Neural crest cell (in vitro differentiated cells): Measurements from ENCODE around the gene GALNTL6. TPM values are rescaled to one million over a fixed set of nuclear protein-coding genes. Genes with fewer than 3 reads are reported as not detected.

ENCODE experiments used
- DNase-seq: peaks from one replicate; pipeline ENCODE4 v3.0.0; 2021; ENCODE audit warnings: low read depth, mixed read lengths, low spot score
- H3K27ac Mint-ChIP-seq: one replicate; pipeline ENCODE4 v1.8.0; 2021; ENCODE audit warnings: mild to moderate bottlenecking, mixed read lengths; ENCODE audit not compliant: unreplicated experiment
- H3K27me3 Mint-ChIP-seq: 2 replicates; pipeline ENCODE4 v1.8.0; 2021; ENCODE audit warnings: low read depth, mild to moderate bottlenecking, mixed read lengths
- H3K36me3 Mint-ChIP-seq: 2 replicates; pipeline ENCODE4 v1.8.0; 2021; ENCODE audit warnings: low read depth, mild to moderate bottlenecking, mixed read lengths
- H3K4me1 Mint-ChIP-seq: 2 replicates; pipeline ENCODE4 v1.8.0; 2021; ENCODE audit warnings: mixed read lengths
- H3K4me3 Mint-ChIP-seq: one replicate; pipeline ENCODE4 v1.8.0; 2021; ENCODE audit warnings: mild to moderate bottlenecking, mixed read lengths
- H3K9me3 Mint-ChIP-seq: 2 replicates; pipeline ENCODE4 v1.8.0; 2021; ENCODE audit warnings: mixed read lengths
- CTCF ChIP-seq: fragments of 200-600 bp; sonication (generic); conservative IDR thresholded peaks from 2 replicates; pipeline ENCODE4 v1.5.0; 2021; ENCODE audit warnings: antibody characterized with exemption, mild to moderate bottlenecking
- total RNA-seq: library from RNA; stranded (reverse); gene quantifications from 2 replicates; pipeline ENCODE4 v1.2.1, GENCODE V29; 2021

Gene GALNTL6
- total RNA-seq, 1 donor from 2014 or later: 0.07 TPM

- H3K4me3 Mint-ChIP-seq: no peak overlapping the region
- no peak for DNase-seq
- H3K9me3 Mint-ChIP-seq: no peaks in the 10 kb centered on the region
- H3K4me1 Mint-ChIP-seq: peaks cover 10% of the 10 kb centered on the region
- no peak overlapping the region for H3K27ac Mint-ChIP-seq
- H3K36me3 Mint-ChIP-seq: no peaks in the 10 kb centered on the region
- no peaks in the 10 kb centered on the region for H3K27me3 Mint-ChIP-seq
- no peak for TF ChIP-seq CTCF
Observed at GRCh38 chr4:173046818-173047217, 1233.6 kb downstream of the GALNTL6 start.

GRCh38 chr4:173051232-173051631, 1238.0 kb downstream of the GALNTL6 start:
- H3K36me3 Mint-ChIP-seq: no peaks in the 10 kb centered on the region
- H3K9me3 Mint-ChIP-seq: no peaks in the 10 kb centered on the region
- no peaks in the 10 kb centered on the region for H3K27me3 Mint-ChIP-seq
- no peak overlapping the region for H3K4me3 Mint-ChIP-seq
- H3K27ac Mint-ChIP-seq: peak overlapping the region; percentile 5
- TF ChIP-seq CTCF: no peak
- DNase-seq: no peak
- H3K4me1 Mint-ChIP-seq: peaks cover 13% of the 10 kb centered on the region

GRCh38 chr4:173051716-173052115, 1238.5 kb downstream of the GALNTL6 start:
- no peak for TF ChIP-seq CTCF
- Mint-ChIP-seq H3K27me3 (no peaks in the 10 kb centered on the region), H3K4me3 (no peak overlapping the region), H3K4me1 (peaks cover 13% of the 10 kb centered on the region), H3K36me3 (no peaks in the 10 kb centered on the region), H3K27ac (no peak overlapping the region), H3K9me3 (no peaks in the 10 kb centered on the region)
- DNase-seq: no peak

GRCh38 chr4:173052439-173052838, 1239.2 kb downstream of the GALNTL6 start:
- Mint-ChIP-seq H3K27me3 (no peaks in the 10 kb centered on the region), H3K9me3 (no peaks in the 10 kb centered on the region), H3K4me1 (peaks cover 13% of the 10 kb centered on the region), H3K27ac (no peak overlapping the region), H3K36me3 (no peaks in the 10 kb centered on the region), H3K4me3 (no peak overlapping the region)
- no peak for TF ChIP-seq CTCF
- no peak for DNase-seq

GRCh38 chr4:173056271-173056670, 1243.1 kb downstream of the GALNTL6 start:
- no peak for DNase-seq
- Mint-ChIP-seq H3K4me3 (no peak overlapping the region), H3K36me3 (no peaks in the 10 kb centered on the region), H3K27me3 (no peaks in the 10 kb centered on the region), H3K4me1 (peaks cover 9% of the 10 kb centered on the region), H3K9me3 (no peaks in the 10 kb centered on the region), H3K27ac (no peak overlapping the region)
- no peak for TF ChIP-seq CTCF

- Mint-ChIP-seq H3K36me3 (no peaks in the 10 kb centered on the region), H3K4me1 (peaks cover 4% of the 10 kb centered on the region), H3K27ac (no peak overlapping the region), H3K27me3 (no peaks in the 10 kb centered on the region), H3K9me3 (no peaks in the 10 kb centered on the region), H3K4me3 (no peak overlapping the region)
- no peak for DNase-seq
- no peak for TF ChIP-seq CTCF
Observed at GRCh38 chr4:173056710-173057109, 1243.5 kb downstream of the GALNTL6 start.
